DND-41 (cell line): ENCODE measurements around the gene MACROD2.

Source experiments
- EZH2 ChIP-seq: IDR thresholded peaks from 3 replicates; pipeline ENCODE4 v1.6.1; 2012; ENCODE audit warnings: borderline replicate concordance, low read depth, mild to moderate bottlenecking, moderate library complexity, low read length, inconsistent platforms; ENCODE audit not compliant: severe bottlenecking
- TF ChIP-seq, protein P1 (sequence below): IDR thresholded peaks from 2 replicates; pipeline ENCODE4 v1.5.1; 2012; ENCODE audit warnings: borderline replicate concordance, low read length, moderate library complexity, mild to moderate bottlenecking; ENCODE audit not compliant: poor library complexity, severe bottlenecking; ENCODE audit errors: extremely low read depth

DNA sequence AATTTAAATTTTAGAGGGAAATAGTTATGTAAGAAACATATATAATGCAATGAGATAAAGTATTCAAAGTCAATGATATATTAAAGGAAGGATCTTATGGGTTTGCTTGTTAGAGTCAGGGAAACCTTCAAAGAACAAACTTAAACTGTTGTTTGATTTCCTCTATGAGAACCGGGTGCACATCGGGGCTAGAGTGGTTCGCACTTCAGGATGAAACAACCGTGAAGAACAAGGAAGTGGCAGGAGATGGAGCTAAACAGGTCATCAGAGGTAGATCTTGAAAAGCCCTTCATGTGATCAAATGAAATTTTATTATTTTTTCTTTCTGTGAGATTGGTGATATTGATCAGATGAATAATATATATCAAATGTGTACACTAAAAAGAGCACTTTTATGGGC is 1294.0 kb downstream of the MACROD2 start:
- TF ChIP-seq, protein P1, sequence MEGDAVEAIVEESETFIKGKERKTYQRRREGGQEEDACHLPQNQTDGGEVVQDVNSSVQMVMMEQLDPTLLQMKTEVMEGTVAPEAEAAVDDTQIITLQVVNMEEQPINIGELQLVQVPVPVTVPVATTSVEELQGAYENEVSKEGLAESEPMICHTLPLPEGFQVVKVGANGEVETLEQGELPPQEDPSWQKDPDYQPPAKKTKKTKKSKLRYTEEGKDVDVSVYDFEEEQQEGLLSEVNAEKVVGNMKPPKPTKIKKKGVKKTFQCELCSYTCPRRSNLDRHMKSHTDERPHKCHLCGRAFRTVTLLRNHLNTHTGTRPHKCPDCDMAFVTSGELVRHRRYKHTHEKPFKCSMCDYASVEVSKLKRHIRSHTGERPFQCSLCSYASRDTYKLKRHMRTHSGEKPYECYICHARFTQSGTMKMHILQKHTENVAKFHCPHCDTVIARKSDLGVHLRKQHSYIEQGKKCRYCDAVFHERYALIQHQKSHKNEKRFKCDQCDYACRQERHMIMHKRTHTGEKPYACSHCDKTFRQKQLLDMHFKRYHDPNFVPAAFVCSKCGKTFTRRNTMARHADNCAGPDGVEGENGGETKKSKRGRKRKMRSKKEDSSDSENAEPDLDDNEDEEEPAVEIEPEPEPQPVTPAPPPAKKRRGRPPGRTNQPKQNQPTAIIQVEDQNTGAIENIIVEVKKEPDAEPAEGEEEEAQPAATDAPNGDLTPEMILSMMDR = no peak
- TF ChIP-seq EZH2 = no peak
